IMR-90 (cell line): ENCODE measurements around the gene MRTFA. TPM values are rescaled to one million over a fixed set of nuclear protein-coding genes. Genes with fewer than 3 reads are reported as not detected.

ENCODE experiments used
- ATAC-seq: fragments of 200-7000 bp; cut with Tn5 transposase; 2 replicates; pipeline ENCODE4 v1.9.1; 2020; ENCODE audit warnings: low read depth, mild to moderate bottlenecking, moderate library complexity
- BruUV-seq: library from RNA; stranded (reverse); fragments of 400-500 nt; replicated peaks from 2 replicates; lab custom pipeline; 2021; lab: Mats Ljungman, UMichigan
- CTCF ChIA-PET: fragments of 300-600 bp; formaldehyde crosslinking; extraction: SDS; loops from one replicate; lab custom pipeline; 2021; ENCODE audit warnings: antibody characterized with exemption; lab: Yijun Ruan, JAX
- POLR2A ChIA-PET: fragments of 300-600 bp; sonication (Branson Sonifier 250); formaldehyde crosslinking; loops from one replicate; lab custom pipeline; 2022; ENCODE audit warnings: antibody characterized with exemption; ENCODE audit not compliant: unreplicated experiment; lab: Charles Lee
- DNase-seq: peaks from one replicate; pipeline ENCODE4 v3.0.0; 2013
- H2AFZ ChIP-seq: replicated peaks from 2 replicates; pipeline ENCODE3; 2013; ENCODE audit warnings: low read length, mild to moderate bottlenecking; ENCODE audit not compliant: poor library complexity
- H2AK5ac ChIP-seq: 2 replicates; pipeline ENCODE4 v1.6.1; 2013; ENCODE audit warnings: low read depth, low read length, inconsistent platforms
- H2AK9ac ChIP-seq: replicated peaks from 2 replicates; pipeline ENCODE3; 2013; ENCODE audit warnings: mild to moderate bottlenecking, low read depth, low read length, moderate library complexity; ENCODE audit not compliant: poor library complexity
- H2BK120ac ChIP-seq: 2 replicates; pipeline ENCODE4 v1.6.1; 2013; ENCODE audit warnings: low read depth, low read length, inconsistent platforms
- H2BK15ac ChIP-seq: 3 replicates; pipeline ENCODE4 v1.6.1; 2013; ENCODE audit warnings: low read depth, low read length, inconsistent platforms
- H2BK20ac ChIP-seq: 2 replicates; pipeline ENCODE4 v1.6.1; 2013; ENCODE audit warnings: low read depth, mild to moderate bottlenecking, inconsistent platforms, low read length, moderate library complexity
- H2BK5ac ChIP-seq: 2 replicates; pipeline ENCODE4 v1.6.1; 2013; ENCODE audit warnings: mild to moderate bottlenecking, low read depth, low read length, inconsistent platforms; ENCODE audit not compliant: poor library complexity, severe bottlenecking
- H3K14ac ChIP-seq: replicated peaks from 2 replicates; pipeline ENCODE4 v1.6.1; 2013; ENCODE audit warnings: low read depth, low read length, inconsistent platforms
- H3K18ac ChIP-seq: 2 replicates; pipeline ENCODE4 v1.6.1; 2013; ENCODE audit warnings: low read depth, low read length, control low read depth
- H3K23ac ChIP-seq: 2 replicates; pipeline ENCODE4 v1.6.1; 2013; ENCODE audit warnings: low read depth, low read length, inconsistent platforms
- H3K27ac ChIP-seq: 2 replicates; pipeline ENCODE4 v1.5.1; 2013; ENCODE audit warnings: mild to moderate bottlenecking, control low read depth, low read length; ENCODE audit not compliant: insufficient read depth
- H3K27me3 ChIP-seq: 2 replicates; pipeline ENCODE4 v1.6.1; 2013; ENCODE audit warnings: low read length; ENCODE audit not compliant: control insufficient read depth, insufficient read depth
- H3K36me3 ChIP-seq: 2 replicates; pipeline ENCODE4 v1.6.1; 2013; ENCODE audit warnings: low read length, mixed read lengths; ENCODE audit not compliant: control insufficient read depth, insufficient read depth
- H3K4ac ChIP-seq: 2 replicates; pipeline ENCODE4 v1.6.1; 2013; ENCODE audit warnings: low read depth, low read length, inconsistent platforms
- H3K4me1 ChIP-seq: 2 replicates; pipeline ENCODE4 v1.6.1; 2013; ENCODE audit warnings: low read length, mixed read lengths; ENCODE audit not compliant: control insufficient read depth, insufficient read depth
- H3K4me2 ChIP-seq: 2 replicates; pipeline ENCODE4 v1.6.1; 2013; ENCODE audit warnings: low read depth, mild to moderate bottlenecking, control low read depth, low read length, moderate library complexity
- H3K4me3 ChIP-seq: 2 replicates; pipeline ENCODE4 v1.5.1; 2013; ENCODE audit warnings: low read depth, mild to moderate bottlenecking, control low read depth, low read length, moderate library complexity; ENCODE audit not compliant: insufficient read depth
- H3K56ac ChIP-seq: 2 replicates; pipeline ENCODE4 v1.6.1; 2013; ENCODE audit warnings: low read length, inconsistent platforms; ENCODE audit not compliant: insufficient read depth; ENCODE audit errors: extremely low read depth
- H3K79me1 ChIP-seq, 2 experiments: 2 replicates each; pipeline ENCODE4 v1.6.1; 2013; ENCODE audit warnings: low read length in 2 of 2, inconsistent platforms in 1 of 2, low read depth in 1 of 2
- H3K9ac ChIP-seq: 2 replicates; pipeline ENCODE4 v1.6.1; 2013; ENCODE audit warnings: low read depth, low read length, control low read depth
- H3K9me1 ChIP-seq: 2 replicates; pipeline ENCODE4 v1.6.1; 2013; ENCODE audit warnings: low read length, inconsistent platforms; ENCODE audit not compliant: insufficient read depth
- H3K9me3 ChIP-seq: 2 replicates; pipeline ENCODE4 v1.6.1; 2013; ENCODE audit warnings: low read length; ENCODE audit not compliant: control insufficient read depth, insufficient read depth
- H4K20me1 ChIP-seq: 2 replicates; pipeline ENCODE4 v1.6.1; 2013; ENCODE audit warnings: low read length, inconsistent platforms; ENCODE audit not compliant: insufficient read depth
- H4K5ac ChIP-seq: 2 replicates; pipeline ENCODE4 v1.6.1; 2013; ENCODE audit warnings: mild to moderate bottlenecking, low read depth, low read length, control low read depth
- H4K8ac ChIP-seq, 2 experiments: 2 replicates each; pipeline ENCODE4 v1.6.1; 2013; ENCODE audit warnings: low read depth in 2 of 2, low read length in 2 of 2, control low read depth in 1 of 2, inconsistent platforms in 1 of 2
- H4K91ac ChIP-seq: 2 replicates; pipeline ENCODE4 v1.6.1; 2013; ENCODE audit warnings: low read depth, low read length, inconsistent platforms; ENCODE audit not compliant: insufficient read depth
- POLR2A ChIP-seq: IDR thresholded peaks from 2 replicates; pipeline ENCODE4 v1.6.1; 2012; ENCODE audit warnings: mild to moderate bottlenecking, low read depth, low read length
- WGBS, 2 experiments: methylation state at CpG; one replicate each; pipeline versions ENCODE4 v1.1.5 to v1.1.7; 2013; ENCODE audit warnings: missing lambda C conversion rate in 2 of 2; ENCODE audit not compliant: insufficient read length in 1 of 2; ENCODE audit errors: extremely low coverage in 2 of 2; 5-methylcytosine and 5-hydroxymethylcytosine counted together
- dilution Hi-C: fragments of 300-500 bp; cut with HindIII; formaldehyde crosslinking; loops from one replicate; pipeline ENCODE4 v1.14.3; 2018; ENCODE audit warnings: low sequenced_read_pairs; ENCODE audit not compliant: unreplicated experiment
- in situ Hi-C: fragments of 300-500 bp; cut with MboI; formaldehyde crosslinking; loops from 3 replicates; pipeline ENCODE4 v1.14.3; 2019; ENCODE audit warnings: low sequenced_read_pairs, inconsistent platforms, mixed read lengths
- intact Hi-C: fragments of 100-400 bp; cut with micrococcal nuclease; formaldehyde crosslinking; loops from 2 replicates; pipeline ENCODE4 v1.10.0; 2022
- polyA plus RNA-seq, 3 experiments: library from polyadenylated mRNA; depleted of rRNA; stranded (reverse); fragments of >200 nt; gene quantifications; 2 replicates each; pipeline ENCODE4 v1.2.3, GENCODE V29; 2012; ENCODE audit warnings: low replicate concordance in 1 of 3
- total RNA-seq: library from RNA; depleted of rRNA; stranded (reverse); fragments of >200 nt; gene quantifications from 2 replicates; pipeline ENCODE4 v1.2.3, GENCODE V29; 2012

MRTFA gene
- total and polyA plus RNA-seq, 2 of the 4 experiments (the other 2 are of a cell fraction), result 12.5 to 17.2 TPM

DNA sequence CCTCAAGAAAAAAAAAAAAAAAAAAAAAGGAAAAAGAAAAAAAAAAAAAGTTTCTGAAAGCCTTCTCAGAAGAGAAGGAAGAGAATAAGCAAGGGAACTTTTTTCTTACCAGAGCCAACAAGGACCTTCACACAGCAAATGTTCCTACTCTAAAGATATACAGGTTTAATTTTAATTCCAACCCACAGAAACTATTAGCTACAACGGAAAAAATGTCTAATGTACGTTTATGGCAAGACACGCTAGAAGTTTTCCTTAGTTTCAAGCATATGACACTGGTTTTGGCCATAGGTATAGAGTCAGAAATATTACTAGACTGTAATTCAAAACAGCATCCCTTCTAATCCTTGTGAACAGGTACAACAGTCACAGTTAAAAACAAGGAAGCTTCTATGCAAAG is 120.1 kb downstream of the MRTFA start:
- Histone ChIP-seq H2BK15ac (no peak overlapping the region), H4K8ac (no peak overlapping the region), H3K14ac (no peak overlapping the region), H2BK120ac (no peak overlapping the region), H3K27ac (no peak overlapping the region), H3K4me3 (no peak overlapping the region), H3K9ac (no peak overlapping the region), H2BK5ac (no peak overlapping the region), H3K23ac (no peak overlapping the region), H3K18ac (no peak overlapping the region), H3K4me2 (no peak overlapping the region), H3K56ac (no peak overlapping the region), H2AK9ac (no peak overlapping the region), H3K4me1 (peaks cover 10% of the 10 kb centered on the region), H2AFZ (no peak overlapping the region), H3K9me1 (peaks cover 13% of the 10 kb centered on the region), H3K27me3 (no peaks in the 10 kb centered on the region), H3K36me3 (peaks cover 2% of the 10 kb centered on the region; the same call in 1 of the 2 replicates), H3K9me3 (peaks cover 3% of the 10 kb centered on the region; the same call in 1 of the 2 replicates), H2AK5ac (no peak overlapping the region), H4K20me1 (no peaks in the 10 kb centered on the region), H4K91ac (no peak overlapping the region), H3K4ac (no peak overlapping the region), H4K5ac (no peak overlapping the region), H2BK20ac (no peak overlapping the region), H3K79me1 (peaks cover 35 to 82% of the 10 kb centered on the region in 2 experiments)
- POLR2A ChIA-PET, result no interaction called here
- CTCF ChIA-PET, result interaction anchor here (0.9 kb wide), 2 partner anchors 10 to 130 kb away, joined by 3 to 5 read pairs; no protein-coding TSS in a partner anchor
- no TSS peak for BruUV-seq
- intact Hi-C loops, result no loop called here
- DNase-seq (no peak), ATAC-seq (no peak)
- dilution Hi-C loops, result no loop called here
- in situ Hi-C loops, result no loop called here
- TF ChIP-seq POLR2A, result no peak
- no CpG with 5 or more reads among the region's 3 CpGs for WGBS, 2 experiments
